Stimulated activated CD4-positive, alpha-beta T cell treated with anti-CD3 and anti-CD28 coated beads, Interleukin-12 subunit alpha, Interleukin-12 subunit beta, amount 100 ng/mL, for 24 hours (primary cell): ENCODE data around the gene GPNMB.
"Not testable (repeated sequence)": the region's sequence is repeated elsewhere in the genome, so short reads cannot be mapped to it uniquely, and the experiment has no call there.

ENCODE experiments used
- DNase-seq, 2 experiments: peaks; one replicate each; pipeline ENCODE4 v3.0.0-alpha.2; 2020; ENCODE audit warnings: low read depth in 2 of 2

GPNMB gene

DNA sequence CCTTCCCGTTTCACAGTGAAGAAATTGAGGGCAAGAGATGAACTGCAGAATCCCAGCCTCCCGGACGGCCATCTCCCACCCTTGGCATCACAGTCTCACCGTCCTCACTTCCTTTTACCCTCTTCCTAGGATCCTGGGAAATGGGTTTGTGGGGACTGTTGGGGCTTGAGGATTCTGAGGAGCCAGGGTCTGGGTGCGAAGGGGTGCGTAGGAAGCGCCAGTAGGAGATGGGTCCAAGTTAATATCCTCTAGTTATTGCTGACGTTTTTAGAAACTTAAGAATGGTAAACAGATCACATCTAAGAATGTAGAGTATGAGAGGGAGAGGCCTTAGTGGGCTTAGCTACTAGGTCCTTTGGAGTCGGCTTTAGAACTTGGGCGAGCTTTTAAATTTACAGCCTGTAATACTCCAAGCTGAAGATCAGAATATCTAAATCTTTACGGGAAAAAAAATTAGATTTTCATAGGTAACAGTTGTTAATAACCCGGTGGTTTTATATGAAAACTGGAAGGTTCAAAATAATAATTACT lies 53.3 kb downstream of the GPNMB start:
- no peak for DNase-seq

DNA sequence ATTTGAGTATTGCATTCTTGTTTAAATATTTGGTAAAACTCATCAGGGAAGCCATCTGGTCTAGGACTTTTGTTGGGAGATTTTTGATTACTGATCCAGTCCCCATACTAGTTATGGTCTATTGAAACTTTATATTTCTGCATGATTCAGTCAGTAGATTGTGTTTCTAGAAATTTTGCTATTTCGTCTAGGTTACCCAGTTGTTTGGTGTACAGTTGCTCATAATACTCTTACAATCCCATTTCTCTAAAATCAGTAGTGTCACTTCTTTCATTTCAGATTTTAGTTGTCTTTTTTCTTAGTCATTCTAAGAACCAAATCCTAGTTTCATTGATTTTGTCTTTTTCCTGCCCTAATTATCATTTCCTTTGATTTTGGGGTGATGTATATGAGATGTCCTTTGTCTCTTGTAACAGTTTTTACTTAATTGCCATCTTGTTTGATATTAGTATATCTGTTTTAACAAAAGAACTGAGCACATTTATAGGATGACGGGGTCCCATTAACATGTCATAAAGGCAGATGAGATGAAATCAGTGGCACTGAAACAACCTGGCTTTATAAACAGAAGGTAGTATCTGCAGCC lies 60.5 kb downstream of the GPNMB start:
- no peak for DNase-seq

DNA sequence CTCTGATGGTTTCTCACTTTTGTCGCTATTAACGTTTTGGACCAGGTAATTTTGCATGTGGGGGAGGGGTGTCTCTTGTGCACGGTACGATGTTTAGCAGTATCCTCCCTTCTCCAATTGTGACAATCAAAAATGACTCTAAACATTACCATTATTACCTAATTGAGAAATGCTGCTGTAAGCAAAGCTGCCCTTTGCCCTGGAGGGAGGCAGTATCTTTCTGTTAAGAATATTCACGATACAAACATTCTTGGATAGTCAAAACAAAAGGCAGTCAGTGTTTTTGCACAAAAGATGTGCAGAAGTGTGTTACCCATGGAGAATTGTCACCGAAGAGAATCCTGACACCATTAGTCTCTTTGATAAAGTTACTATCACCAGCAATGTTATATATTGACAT lies 62.2 kb downstream of the GPNMB start:
- DNase-seq = no peak

DNA sequence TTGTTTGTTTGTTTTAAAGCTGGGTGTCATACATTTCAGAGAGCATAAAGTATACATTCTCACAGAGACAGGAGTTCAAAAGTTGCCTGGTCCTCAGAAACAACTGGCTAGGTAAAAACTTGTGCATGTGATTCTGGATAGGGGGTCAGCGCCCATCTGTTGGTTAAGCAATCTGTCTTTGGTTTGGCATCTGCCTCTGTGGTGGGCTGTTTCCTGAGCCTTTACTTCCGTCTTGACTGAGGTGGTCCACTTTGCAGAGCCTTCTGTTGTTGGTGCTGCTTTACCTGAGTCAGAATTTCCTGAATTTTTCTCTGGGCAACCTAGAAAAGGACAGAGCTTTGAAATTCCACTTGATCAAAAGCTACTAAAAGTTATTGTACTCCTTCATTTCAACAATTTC lies 65.6 kb downstream of the GPNMB start:
- not testable (repeated sequence) for DNase-seq

DNA sequence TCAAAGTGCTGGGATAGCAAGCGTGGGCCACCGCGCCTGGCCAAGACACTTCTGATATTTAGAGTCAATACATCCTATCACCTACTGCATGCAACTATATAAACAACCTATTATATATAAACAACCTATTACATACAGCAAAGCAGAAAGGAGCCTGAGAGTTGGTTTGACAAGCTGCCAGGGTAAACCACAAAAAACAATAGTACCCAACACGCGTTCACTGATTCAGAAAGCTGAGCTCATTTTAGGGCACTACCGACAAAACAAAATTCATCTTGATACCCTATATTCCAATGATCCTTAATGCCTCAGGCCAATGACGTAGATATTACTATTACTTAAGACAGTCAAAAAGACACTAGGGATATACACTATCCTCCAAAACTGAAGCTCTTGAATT lies 68.8 kb downstream of the GPNMB start:
- DNase-seq = no peak
